Measurements from ENCODE around the gene DDIT4L.

The DDIT4L gene

GRCh38 chr4:100164808-100165760, 25.2 kb downstream of the DDIT4L start:
- Mint-ChIP-seq H3K4me1 (peaks cover 20% of the 10 kb centered on the region), H3K4me3 (no peak overlapping the region), H3K27ac (no peak overlapping the region), H3K9me3 (peaks cover 21% of the 10 kb centered on the region), H3K27me3 (ENCODE audit: low read depth, poor library complexity) (peaks cover 1% of the 10 kb centered on the region), H3K36me3 (ENCODE audit: low read depth) (no peaks in the 10 kb centered on the region)
- TF ChIP-seq CTCF (IDR thresholded peaks at IDR 0.05) = no peak
- DNase-seq = no peak

- no peaks in the 10 kb centered on the region for H3K36me3 Mint-ChIP-seq (ENCODE audit: low read depth)
- peaks cover 20% of the 10 kb centered on the region for H3K4me1 Mint-ChIP-seq
- no peak for TF ChIP-seq CTCF (IDR thresholded peaks at IDR 0.05)
- peaks cover 21% of the 10 kb centered on the region for H3K9me3 Mint-ChIP-seq
- peaks cover 3% of the 10 kb centered on the region for H3K27me3 Mint-ChIP-seq (ENCODE audit: low read depth, poor library complexity)
- no peak for DNase-seq
- no peak overlapping the region for H3K27ac Mint-ChIP-seq
- no peak overlapping the region for H3K4me3 Mint-ChIP-seq
Measured at GRCh38 chr4:100162027-100162685, 28.1 kb downstream of the DDIT4L start.

GRCh38 chr4:100149190-100149589, 41.1 kb downstream of the DDIT4L start:
- no peaks in the 10 kb centered on the region for H3K36me3 Mint-ChIP-seq (ENCODE audit: low read depth)
- H3K4me3 Mint-ChIP-seq = no peak overlapping the region
- DNase-seq = no peak
- peaks cover 2% of the 10 kb centered on the region for H3K9me3 Mint-ChIP-seq
- TF ChIP-seq CTCF (IDR thresholded peaks at IDR 0.05) = no peak
- H3K27me3 Mint-ChIP-seq (ENCODE audit: low read depth, poor library complexity) = no peaks in the 10 kb centered on the region
- no peak overlapping the region for H3K27ac Mint-ChIP-seq
- H3K4me1 Mint-ChIP-seq = peaks cover 4% of the 10 kb centered on the region

GRCh38 chr4:100147684-100148083, 42.6 kb downstream of the DDIT4L start:
- Mint-ChIP-seq H3K27me3 (ENCODE audit: low read depth, poor library complexity) (no peaks in the 10 kb centered on the region), H3K27ac (no peak overlapping the region), H3K9me3 (no peaks in the 10 kb centered on the region), H3K4me3 (no peak overlapping the region), H3K4me1 (peaks cover 4% of the 10 kb centered on the region), H3K36me3 (ENCODE audit: low read depth) (no peaks in the 10 kb centered on the region)
- TF ChIP-seq CTCF (IDR thresholded peaks at IDR 0.05) = no peak
- no peak for DNase-seq

- no peaks in the 10 kb centered on the region for H3K9me3 Mint-ChIP-seq
- H3K27me3 Mint-ChIP-seq (ENCODE audit: low read depth, poor library complexity) = no peaks in the 10 kb centered on the region
- no peak overlapping the region for H3K27ac Mint-ChIP-seq
- H3K36me3 Mint-ChIP-seq (ENCODE audit: low read depth) = no peaks in the 10 kb centered on the region
- no peak for DNase-seq
- no peak for TF ChIP-seq CTCF (IDR thresholded peaks at IDR 0.05)
- H3K4me1 Mint-ChIP-seq = peaks cover 4% of the 10 kb centered on the region
- no peak overlapping the region for H3K4me3 Mint-ChIP-seq
Measured at GRCh38 chr4:100147198-100147597, 43.1 kb downstream of the DDIT4L start.

Data from nephron progenitor cell (in vitro differentiated cells).